Karpas-422 (cell line): ENCODE results near the gene COMTD1. TPM values are rescaled to one million over a fixed set of nuclear protein-coding genes. Genes with fewer than 3 reads are reported as not detected.
A peak's percentile ranks its signal among the peaks of the same experiment; 100 is the strongest.
"Not testable (repeated sequence)": the region's sequence is repeated elsewhere in the genome, so short reads cannot be mapped to it uniquely, and the experiment has no call there.

ENCODE experiments used
- DNase-seq: peaks from one replicate; pipeline ENCODE4 v3.0.0-alpha.2; 2015
- H2AFZ ChIP-seq: fragments of 200-600 bp; sonication (generic); 2 replicates; pipeline ENCODE4 v1.6.1; 2014; ENCODE audit warnings: antibody characterized with exemption, low read length, mixed read lengths
- H3K27ac ChIP-seq: fragments of 200-600 bp; sonication (generic); 2 replicates; pipeline ENCODE4 v1.5.1; 2014; ENCODE audit warnings: mild to moderate bottlenecking, low read length, moderate library complexity
- H3K27me3 ChIP-seq: fragments of 200-600 bp; sonication (generic); 2 replicates; pipeline ENCODE4 v1.6.1; 2014; ENCODE audit warnings: low read length, mixed read lengths
- H3K36me3 ChIP-seq: fragments of 200-600 bp; sonication (generic); 2 replicates; pipeline ENCODE4 v1.6.1; 2014; ENCODE audit warnings: low read length, mixed read lengths; ENCODE audit not compliant: insufficient read depth
- H3K4me1 ChIP-seq: fragments of 200-600 bp; sonication (generic); 2 replicates; pipeline ENCODE4 v1.6.1; 2014; ENCODE audit warnings: mild to moderate bottlenecking, low read length, mixed read lengths
- H3K4me2 ChIP-seq: fragments of 200-600 bp; sonication (generic); 2 replicates; pipeline ENCODE4 v1.6.1; 2014; ENCODE audit warnings: low read length, low read depth, mild to moderate bottlenecking; ENCODE audit not compliant: poor library complexity, severe bottlenecking
- H3K4me3 ChIP-seq: fragments of 200-600 bp; sonication (generic); 2 replicates; pipeline ENCODE4 v1.5.1; 2014; ENCODE audit warnings: mild to moderate bottlenecking, antibody characterized with exemption, low read length, mixed read lengths
- H3K79me2 ChIP-seq: fragments of 200-600 bp; sonication (generic); 2 replicates; pipeline ENCODE4 v1.6.1; 2014; ENCODE audit warnings: mild to moderate bottlenecking, low read length, mixed read lengths
- H3K9ac ChIP-seq: fragments of 200-600 bp; sonication (generic); 2 replicates; pipeline ENCODE4 v1.6.0; 2014; ENCODE audit warnings: low read length
- H3K9me2 ChIP-seq: fragments of 200-600 bp; sonication (generic), shearing (Covaris generic); replicated peaks from 2 replicates; pipeline ENCODE4 v1.6.0; 2014; ENCODE audit warnings: mild to moderate bottlenecking, low read length, moderate library complexity; ENCODE audit not compliant: insufficient read depth
- H3K9me3 ChIP-seq: fragments of 300-700, 200-600 bp; sonication (generic); 2 replicates; pipeline ENCODE4 v1.6.1; 2014; ENCODE audit warnings: low read length, mixed read lengths
- H4K20me1 ChIP-seq: fragments of 200-600 bp; sonication (generic); 2 replicates; pipeline ENCODE4 v1.6.1; 2014; ENCODE audit warnings: mild to moderate bottlenecking, antibody characterized with exemption, low read length, low read depth; ENCODE audit not compliant: insufficient read depth
- total RNA-seq: library from RNA; depleted of rRNA; stranded (reverse); fragments of >200 nt; shearing (Covaris generic); gene quantifications from 2 replicates; pipeline ENCODE4 v1.2.3, GENCODE V29; 2014; ENCODE audit warnings: low replicate concordance

The COMTD1 gene
- total RNA-seq, 1 experiment from 2014 or later, result 14.4 TPM

- H4K20me1 ChIP-seq, result peaks cover 44% of the 10 kb centered on the region
- no peak overlapping the region for H3K4me2 ChIP-seq
Observed at GRCh38 chr10:75223507-75223906, 12.2 kb downstream of the COMTD1 start.

DNA sequence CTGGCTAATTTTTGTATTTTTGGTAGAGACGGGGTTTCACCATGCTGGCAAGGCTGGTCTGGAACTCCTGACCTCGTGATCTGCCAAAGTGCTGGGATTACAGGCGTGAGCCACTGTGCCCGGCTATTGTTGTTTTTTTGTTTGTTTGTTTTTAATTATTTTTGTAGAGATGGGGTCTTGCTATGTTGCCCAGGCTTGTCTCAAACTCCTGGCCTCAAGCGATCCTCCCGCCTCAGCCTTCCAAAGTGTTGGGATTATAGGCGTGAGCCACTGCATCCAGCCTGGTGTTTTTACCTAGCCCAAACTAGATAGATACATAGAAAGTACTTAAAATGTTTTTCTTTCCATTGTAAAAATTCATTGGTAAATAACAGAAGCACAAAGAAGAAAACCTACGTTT lies 14.3 kb downstream of the COMTD1 start:
- H3K79me2 ChIP-seq, result peaks cover 89% of the 10 kb centered on the region
- not testable (repeated sequence) for H3K27ac ChIP-seq, H3K27me3 ChIP-seq, H3K9ac ChIP-seq, DNase-seq, H3K4me3 ChIP-seq, H3K9me3 ChIP-seq, H2AFZ ChIP-seq, H3K4me2 ChIP-seq, H3K9me2 ChIP-seq
- H4K20me1 ChIP-seq, result peaks cover 49% of the 10 kb centered on the region
- H3K4me1 ChIP-seq, result peaks cover 29% of the 10 kb centered on the region
- H3K36me3 ChIP-seq, result peaks cover 75% of the 10 kb centered on the region

More at GRCh38 chr10:75223507-75223906, 12.2 kb downstream of the COMTD1 start:
- no peak overlapping the region for H3K9ac ChIP-seq
- H3K36me3 ChIP-seq, result peaks cover 67% of the 10 kb centered on the region; the same call in 1 of the 2 replicates
- no peaks in the 10 kb centered on the region for H3K27me3 ChIP-seq
- no peak overlapping the region for H2AFZ ChIP-seq
- H3K9me2 ChIP-seq, result no peaks in the 10 kb centered on the region
- peaks cover 84% of the 10 kb centered on the region for H3K79me2 ChIP-seq
- H3K4me1 ChIP-seq, result peaks cover 29% of the 10 kb centered on the region
- no peak for DNase-seq
- no peaks in the 10 kb centered on the region for H3K9me3 ChIP-seq
- H3K4me3 ChIP-seq, result no peak overlapping the region
- H3K27ac ChIP-seq, result no peak overlapping the region

- Histone ChIP-seq H4K20me1 (peaks cover 53% of the 10 kb centered on the region), H3K27ac (no peak overlapping the region), H3K4me1 (peaks cover 25% of the 10 kb centered on the region), H2AFZ (no peak overlapping the region), H3K4me3 (no peak overlapping the region), H3K9ac (no peak overlapping the region), H3K9me2 (no peaks in the 10 kb centered on the region), H3K79me2 (peaks cover 89% of the 10 kb centered on the region), H3K36me3 (peaks cover 74% of the 10 kb centered on the region), H3K27me3 (no peaks in the 10 kb centered on the region), H3K4me2 (no peak overlapping the region), H3K9me3 (no peaks in the 10 kb centered on the region)
- DNase-seq, result no peak
Observed at GRCh38 chr10:75220274-75220673, 15.5 kb downstream of the COMTD1 start.

DNA sequence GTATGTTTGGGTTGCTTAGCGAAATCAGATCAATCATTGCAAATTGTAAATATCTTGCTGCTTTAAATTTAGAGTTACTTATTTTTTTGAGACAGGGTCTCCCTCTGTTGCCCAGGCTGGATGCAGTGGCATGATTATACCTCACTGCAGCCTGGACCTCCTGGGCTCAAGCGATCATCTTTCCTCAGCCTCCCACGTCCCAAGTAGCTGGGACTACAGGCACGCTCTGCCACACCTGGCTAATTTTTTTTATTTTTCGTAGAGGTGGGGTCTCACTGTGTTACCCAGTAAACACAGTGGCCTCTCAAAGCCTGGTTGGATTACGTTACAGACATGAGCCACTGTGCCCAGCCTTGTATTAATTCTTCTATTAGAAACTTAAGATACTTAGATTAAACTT lies 23.4 kb downstream of the COMTD1 start:
- Histone ChIP-seq H3K4me2 (peak overlapping the region; percentile 80), H3K9me3 (no peaks in the 10 kb centered on the region), H3K4me1 (peaks cover 22% of the 10 kb centered on the region), H3K36me3 (peaks cover 40% of the 10 kb centered on the region), H2AFZ (no peak overlapping the region), H3K79me2 (peaks cover 63% of the 10 kb centered on the region), H3K27me3 (no peaks in the 10 kb centered on the region), H3K4me3 (peak overlapping the region; percentile 78), H3K27ac (no peak overlapping the region), H4K20me1 (peaks cover 28% of the 10 kb centered on the region; the same call in 1 of the 2 replicates), H3K9me2 (no peaks in the 10 kb centered on the region), H3K9ac (peak overlapping the region; percentile 82)
- no peak for DNase-seq

- H3K36me3 ChIP-seq, result peaks cover 29% of the 10 kb centered on the region
- H3K27me3 ChIP-seq, result no peaks in the 10 kb centered on the region
- H3K79me2 ChIP-seq, result peaks cover 51% of the 10 kb centered on the region
- peak overlapping the region; percentile 78 for H3K4me3 ChIP-seq
- H3K27ac ChIP-seq, result peak overlapping the region; percentile 77
- H3K9ac ChIP-seq, result peak overlapping the region; percentile 82
- no peak overlapping the region for H2AFZ ChIP-seq
- H3K4me2 ChIP-seq, result peak overlapping the region; percentile 80
- peaks cover 20% of the 10 kb centered on the region; the same call in 1 of the 2 replicates for H4K20me1 ChIP-seq
- DNase-seq, result peak; percentile 79
- H3K9me2 ChIP-seq, result no peaks in the 10 kb centered on the region
- H3K4me1 ChIP-seq, result peaks cover 22% of the 10 kb centered on the region
- H3K9me3 ChIP-seq, result no peaks in the 10 kb centered on the region
Observed at GRCh38 chr10:75211007-75211691, 24.6 kb downstream of the COMTD1 start.

DNA sequence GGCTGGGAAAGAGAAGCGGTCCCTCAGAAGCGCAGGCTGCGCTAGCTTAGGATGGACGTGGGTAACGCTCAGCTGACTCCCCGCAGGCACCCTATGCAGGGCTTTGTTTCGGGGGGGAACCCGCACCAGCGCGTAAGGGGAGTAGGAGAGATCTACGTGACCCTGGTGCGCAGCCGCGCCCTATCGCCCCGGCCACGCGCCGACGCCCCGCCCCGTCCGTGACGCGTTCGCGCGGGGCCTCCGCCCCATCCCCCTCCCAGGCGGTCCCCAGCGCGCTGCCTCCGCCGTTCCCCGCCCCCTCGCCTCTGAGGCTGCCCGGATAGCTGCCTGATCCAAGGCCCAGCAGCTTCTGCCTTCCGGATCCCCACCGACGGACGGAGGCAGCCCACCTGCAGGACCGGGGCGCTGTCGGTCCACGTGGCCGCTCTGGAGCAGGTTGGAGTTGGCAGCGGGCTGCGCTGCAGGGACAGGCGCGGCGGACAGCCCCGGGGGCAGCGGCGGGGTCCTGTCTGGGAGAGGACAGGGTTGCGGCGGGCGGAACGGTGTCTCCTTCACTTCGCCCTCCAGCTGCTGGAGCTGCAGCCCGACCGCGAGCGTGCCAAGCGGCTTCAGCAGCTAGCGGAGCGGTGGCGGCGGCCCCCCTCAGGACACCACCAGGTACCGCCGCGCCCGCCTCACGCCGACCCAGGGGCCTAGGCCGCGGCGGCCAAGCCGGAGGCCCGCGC lies 25.3 kb downstream of the COMTD1 start, which contains the start of gene VDAC2:
Gene VDAC2 (plus strand): TSS at position 515 of the 725 bp plus-strand sequence. CDS start 363 bp downstream, outside the sequence.
- DNase-seq, result peak; percentile 97

GRCh38 chr10:75209921-75210281 lies 25.9 kb downstream of the COMTD1 start:
- H3K27me3 ChIP-seq, result no peaks in the 10 kb centered on the region
- H3K4me1 ChIP-seq, result peaks cover 22% of the 10 kb centered on the region
- peak overlapping the region; percentile 80 for H3K4me2 ChIP-seq
- no peaks in the 10 kb centered on the region for H3K9me3 ChIP-seq
- peak overlapping the region; percentile 82 for H3K9ac ChIP-seq
- peak overlapping the region; percentile 77 for H3K27ac ChIP-seq
- peaks cover 24% of the 10 kb centered on the region for H3K36me3 ChIP-seq
- no peaks in the 10 kb centered on the region for H3K9me2 ChIP-seq
- H4K20me1 ChIP-seq, result peaks cover 16% of the 10 kb centered on the region; the same call in 1 of the 2 replicates
- H3K4me3 ChIP-seq, result peak overlapping the region; percentile 78
- DNase-seq, result peak; percentile 90
- peak overlapping the region; percentile 65; the same call in 1 of the 2 replicates for H2AFZ ChIP-seq
- peaks cover 40% of the 10 kb centered on the region for H3K79me2 ChIP-seq

More for the DNA sequence above, 25.3 kb downstream of the COMTD1 start, which contains the start of gene VDAC2:
- H3K36me3 ChIP-seq, result peaks cover 24% of the 10 kb centered on the region
- H3K79me2 ChIP-seq, result peaks cover 44% of the 10 kb centered on the region
- peaks cover 16% of the 10 kb centered on the region; the same call in 1 of the 2 replicates for H4K20me1 ChIP-seq
- H3K4me1 ChIP-seq, result peaks cover 22% of the 10 kb centered on the region
- peak within 1 kb of the TSS; percentile 65; the same call in 1 of the 2 replicates for H2AFZ ChIP-seq
- no peaks in the 10 kb centered on the region for H3K27me3 ChIP-seq
- H3K9me2 ChIP-seq, result no peaks in the 10 kb centered on the region
- no peaks in the 10 kb centered on the region for H3K9me3 ChIP-seq
- H3K4me2 ChIP-seq, result peak within 1 kb of the TSS; percentile 80
- peak within 1 kb of the TSS; percentile 82 for H3K9ac ChIP-seq
- peak within 1 kb of the TSS; percentile 78 for H3K4me3 ChIP-seq
- peak within 1 kb of the TSS; percentile 77 for H3K27ac ChIP-seq
